A673 (cell line): ENCODE data around the gene ATP9A.

Experiments
- EZH2 ChIP-seq: fragments of 200-600 bp; sonication (generic); IDR thresholded peaks from 2 replicates; pipeline ENCODE4 v1.6.1; 2017; ENCODE audit warnings: borderline replicate concordance, low read depth, mild to moderate bottlenecking, mixed read lengths, antibody characterized with exemption, low read length; ENCODE audit not compliant: poor library complexity, severe bottlenecking
- TF ChIP-seq, protein P1 (sequence below): fragments of 300-800, 200-600 bp; sonication (generic); conservative IDR thresholded peaks from 2 replicates; pipeline ENCODE4 v1.5.1; 2017; ENCODE audit warnings: low read depth, mild to moderate bottlenecking, antibody characterized with exemption, low read length, moderate library complexity, mixed read lengths

DNA sequence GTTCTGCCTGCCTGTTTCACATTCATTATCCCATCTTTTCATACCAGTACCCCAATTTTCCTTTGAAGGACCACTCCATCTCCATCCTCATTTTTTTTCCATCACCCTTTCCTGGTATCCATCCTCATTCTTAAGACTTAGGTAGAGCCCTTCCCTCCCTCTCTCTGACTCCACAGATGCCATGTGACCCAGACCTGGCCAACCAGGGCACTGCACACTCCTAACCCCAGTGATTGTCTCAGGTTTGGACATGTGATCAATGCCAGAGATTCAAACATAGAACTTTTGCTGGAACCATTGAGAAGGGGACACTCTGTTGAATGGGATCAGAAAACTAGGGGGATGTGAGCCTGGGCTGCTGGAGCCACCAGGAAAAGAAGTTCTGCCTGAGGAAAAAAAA, 186.6 kb downstream of the ATP9A start:
- TF ChIP-seq, protein P1, sequence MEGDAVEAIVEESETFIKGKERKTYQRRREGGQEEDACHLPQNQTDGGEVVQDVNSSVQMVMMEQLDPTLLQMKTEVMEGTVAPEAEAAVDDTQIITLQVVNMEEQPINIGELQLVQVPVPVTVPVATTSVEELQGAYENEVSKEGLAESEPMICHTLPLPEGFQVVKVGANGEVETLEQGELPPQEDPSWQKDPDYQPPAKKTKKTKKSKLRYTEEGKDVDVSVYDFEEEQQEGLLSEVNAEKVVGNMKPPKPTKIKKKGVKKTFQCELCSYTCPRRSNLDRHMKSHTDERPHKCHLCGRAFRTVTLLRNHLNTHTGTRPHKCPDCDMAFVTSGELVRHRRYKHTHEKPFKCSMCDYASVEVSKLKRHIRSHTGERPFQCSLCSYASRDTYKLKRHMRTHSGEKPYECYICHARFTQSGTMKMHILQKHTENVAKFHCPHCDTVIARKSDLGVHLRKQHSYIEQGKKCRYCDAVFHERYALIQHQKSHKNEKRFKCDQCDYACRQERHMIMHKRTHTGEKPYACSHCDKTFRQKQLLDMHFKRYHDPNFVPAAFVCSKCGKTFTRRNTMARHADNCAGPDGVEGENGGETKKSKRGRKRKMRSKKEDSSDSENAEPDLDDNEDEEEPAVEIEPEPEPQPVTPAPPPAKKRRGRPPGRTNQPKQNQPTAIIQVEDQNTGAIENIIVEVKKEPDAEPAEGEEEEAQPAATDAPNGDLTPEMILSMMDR = no peak
- no peak for TF ChIP-seq EZH2
